Body of pancreas (tissue), 4 donors: Measurements from ENCODE around the gene SRR. TPM values are rescaled to one million over a fixed set of nuclear protein-coding genes. Genes with fewer than 3 reads are reported as not detected.
A peak's percentile ranks its signal among the peaks of the same experiment; 100 is the strongest.
"Not testable (repeated sequence)": the region's sequence is repeated elsewhere in the genome, so short reads cannot be mapped to it uniquely, and the experiment has no call there.

Experiments
- ATAC-seq: fragments of 150-250 bp; one replicate; pipeline ENCODE4 v1.9.1; 2016
- DNase-seq, 4 donors: peaks; one replicate each; pipeline ENCODE4 v3.0.0-alpha.2; 2019
- H3K27ac ChIP-seq, 4 donors: fragments of 200-600 bp; sonication (generic); 1 replicate in 3 of 4; 2 replicates in 1 of 4; pipeline versions ENCODE4 v1.5.1 to v1.6.1; 2016 to 2019; ENCODE audit warnings: mild to moderate bottlenecking in 1 of 4, mixed read lengths in 1 of 4, moderate library complexity in 1 of 4
- H3K27me3 ChIP-seq, 2 donors: fragments of 200-600 bp; sonication (generic); one replicate each; pipeline ENCODE4 v1.6.0; 2016; ENCODE audit warnings: mild to moderate bottlenecking in 1 of 2
- H3K36me3 ChIP-seq, 2 donors: fragments of 200-600 bp; sonication (generic); replicated peaks in 1 of 2; 2 replicates each; pipeline ENCODE4 v1.5.1; 2016; ENCODE audit warnings: low read depth in 2 of 2; ENCODE audit not compliant: insufficient read depth in 1 of 2
- H3K4me1 ChIP-seq: fragments of 200-600 bp; sonication (generic); one replicate; pipeline ENCODE4 v1.6.0; 2016
- H3K4me3 ChIP-seq, 2 donors: fragments of 200-600 bp; sonication (generic); 1 replicate in 1 of 2; 2 replicates in 1 of 2; pipeline ENCODE4 v1.5.1; 2016 to 2019
- H3K9me3 ChIP-seq, 3 donors: fragments of 200-600 bp; sonication (generic); 1 replicate in 2 of 3; 2 replicates in 1 of 3; pipeline ENCODE4 v1.5.1; 2016
- POLR2A ChIP-seq, 3 donors: fragments of 450-650 bp; IDR thresholded peaks; one replicate each; pipeline ENCODE4 v1.6.1; 2016; ENCODE audit warnings: antibody characterized with exemption in 3 of 3, mild to moderate bottlenecking in 2 of 3
- WGBS, 2 donors: methylation state at CpG; one replicate each; pipeline ENCODE4 v1.1.5; 2017; 5-methylcytosine and 5-hydroxymethylcytosine counted together
- intact Hi-C: fragments of 100-400 bp; cut with DNase I; formaldehyde crosslinking; loops from one replicate; pipeline ENCODE4 v1.15.1; 2023
- total RNA-seq, 2 donors: library from RNA; depleted of rRNA; stranded (reverse); fragments of >200 nt; gene quantifications; one replicate each; pipeline ENCODE4 v1.1.0, GENCODE V29; 2016
- TF ChIP-seq, protein P1 (sequence below), 7 experiments: fragments of 450-650 bp in 4 of 7; fragments of 200-600 bp in 3 of 7; sonication (generic) in 3 of 7; IDR thresholded peaks; one replicate each; pipeline ENCODE4 v1.5.1; 2016 to 2019; ENCODE audit warnings: antibody characterized with exemption in 7 of 7

The SRR gene
- total RNA-seq, 2 donors from 2014 or later, result 4.6 to 9.3 TPM

DNA sequence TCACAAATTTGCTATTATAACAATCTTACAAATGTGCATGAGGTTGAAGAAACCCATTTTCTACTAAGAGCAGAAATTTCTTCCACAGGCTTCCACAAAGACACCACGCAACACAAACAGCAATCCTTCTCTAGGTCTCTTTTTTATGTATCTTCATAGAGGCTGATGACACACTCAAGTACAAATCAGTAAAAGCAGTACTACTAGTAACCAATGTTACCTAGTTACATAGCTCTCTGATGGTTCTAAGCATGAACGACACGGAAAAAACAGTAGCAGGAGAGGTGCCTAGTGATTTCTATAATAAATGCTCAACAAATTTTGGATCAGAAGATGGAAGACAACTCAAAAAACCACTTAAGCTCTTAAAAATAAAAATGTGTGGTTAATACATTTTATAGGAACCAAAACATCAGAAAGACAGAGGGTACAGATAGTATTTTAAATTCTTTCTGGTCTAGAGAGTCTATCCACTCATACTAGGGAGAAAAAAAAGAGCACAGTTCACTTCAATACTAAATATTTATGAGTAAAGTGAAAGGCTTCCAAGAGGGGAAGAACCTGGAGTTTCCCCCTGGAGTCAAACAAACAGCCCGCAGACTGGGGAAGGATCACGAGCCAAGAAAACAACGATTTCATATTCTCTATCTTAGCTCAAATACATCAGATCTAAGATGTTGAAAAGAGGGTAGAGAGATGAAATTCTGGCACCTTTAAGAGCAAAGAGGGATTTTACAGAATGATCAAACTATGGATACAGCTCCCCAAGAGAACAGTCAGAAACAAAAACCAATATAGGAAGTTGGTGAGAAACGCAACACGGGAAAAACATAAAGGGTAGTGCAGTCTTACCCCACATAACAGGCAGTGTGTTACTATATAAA lies 40.3 kb upstream of the SRR start:
- H3K27ac ChIP-seq, result no peak overlapping the region
- intact Hi-C loops, result no loop called here
- ATAC-seq, result no peak
- 73 to 76% methylated on average over 8 of the region's 8 CpGs for WGBS, 2 donors
- TF ChIP-seq, protein P1, sequence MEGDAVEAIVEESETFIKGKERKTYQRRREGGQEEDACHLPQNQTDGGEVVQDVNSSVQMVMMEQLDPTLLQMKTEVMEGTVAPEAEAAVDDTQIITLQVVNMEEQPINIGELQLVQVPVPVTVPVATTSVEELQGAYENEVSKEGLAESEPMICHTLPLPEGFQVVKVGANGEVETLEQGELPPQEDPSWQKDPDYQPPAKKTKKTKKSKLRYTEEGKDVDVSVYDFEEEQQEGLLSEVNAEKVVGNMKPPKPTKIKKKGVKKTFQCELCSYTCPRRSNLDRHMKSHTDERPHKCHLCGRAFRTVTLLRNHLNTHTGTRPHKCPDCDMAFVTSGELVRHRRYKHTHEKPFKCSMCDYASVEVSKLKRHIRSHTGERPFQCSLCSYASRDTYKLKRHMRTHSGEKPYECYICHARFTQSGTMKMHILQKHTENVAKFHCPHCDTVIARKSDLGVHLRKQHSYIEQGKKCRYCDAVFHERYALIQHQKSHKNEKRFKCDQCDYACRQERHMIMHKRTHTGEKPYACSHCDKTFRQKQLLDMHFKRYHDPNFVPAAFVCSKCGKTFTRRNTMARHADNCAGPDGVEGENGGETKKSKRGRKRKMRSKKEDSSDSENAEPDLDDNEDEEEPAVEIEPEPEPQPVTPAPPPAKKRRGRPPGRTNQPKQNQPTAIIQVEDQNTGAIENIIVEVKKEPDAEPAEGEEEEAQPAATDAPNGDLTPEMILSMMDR (IDR thresholded peaks at IDR 0.05), result no peak
- TF ChIP-seq POLR2A (IDR thresholded peaks at IDR 0.05), result no peak
- H3K27me3 ChIP-seq, result no peaks in the 10 kb centered on the region
- H3K9me3 ChIP-seq, result no peaks in the 10 kb centered on the region
- H3K4me1 ChIP-seq, result no peaks in the 10 kb centered on the region
- no peaks in the 10 kb centered on the region for H3K36me3 ChIP-seq
- H3K4me3 ChIP-seq, result no peak overlapping the region
- DNase-seq, result no peak

DNA sequence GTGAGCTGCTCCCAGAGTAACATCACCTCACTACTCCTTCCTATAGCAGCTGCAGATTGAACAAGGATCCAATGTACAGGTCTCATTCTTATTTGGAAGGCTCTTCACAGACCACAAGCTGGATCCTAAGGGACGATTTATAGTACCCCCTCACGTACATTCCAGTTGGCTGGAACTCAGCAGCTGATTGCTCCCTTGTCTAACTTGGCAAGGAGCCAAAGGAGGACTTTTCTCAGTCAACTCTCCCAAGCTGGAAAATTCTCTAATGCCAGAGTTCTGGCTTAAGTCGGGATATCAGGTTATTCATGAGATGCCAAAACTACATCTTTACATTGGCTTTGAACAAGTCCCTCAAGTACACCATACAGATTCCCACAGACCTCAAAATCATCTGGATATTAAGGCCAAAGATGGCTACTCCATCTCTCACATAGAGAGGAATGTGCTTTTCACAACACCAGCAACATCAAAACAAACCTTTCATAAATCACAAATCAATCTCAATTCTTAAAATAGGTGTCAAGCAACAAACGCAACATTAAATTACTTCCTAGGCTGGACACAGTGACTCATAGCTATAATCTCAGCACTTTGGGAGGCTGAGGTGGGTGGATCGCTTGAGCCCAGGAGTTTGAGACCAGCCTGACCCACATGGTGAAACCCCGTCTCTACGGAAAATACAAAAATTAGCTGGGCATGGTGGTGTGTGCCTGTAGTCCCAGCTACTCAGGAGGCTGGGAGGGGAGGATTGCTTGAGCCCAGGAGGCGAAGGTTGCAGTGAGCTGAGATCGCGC lies 39.5 kb upstream of the SRR start:
- Histone ChIP-seq H3K36me3 (no peaks in the 10 kb centered on the region), H3K27me3 (no peaks in the 10 kb centered on the region), H3K4me3 (no peak overlapping the region), H3K27ac (no peak overlapping the region), H3K4me1 (no peaks in the 10 kb centered on the region), H3K9me3 (no peaks in the 10 kb centered on the region)
- ATAC-seq (no peak), DNase-seq (no peak)
- intact Hi-C loops, result no loop called here
- 77 to 82% methylated on average over 10 of the region's 10 CpGs for WGBS, 2 donors
- no peak for TF ChIP-seq POLR2A (IDR thresholded peaks at IDR 0.05)
- TF ChIP-seq, protein P1 (IDR thresholded peaks at IDR 0.05), result no peak

DNA sequence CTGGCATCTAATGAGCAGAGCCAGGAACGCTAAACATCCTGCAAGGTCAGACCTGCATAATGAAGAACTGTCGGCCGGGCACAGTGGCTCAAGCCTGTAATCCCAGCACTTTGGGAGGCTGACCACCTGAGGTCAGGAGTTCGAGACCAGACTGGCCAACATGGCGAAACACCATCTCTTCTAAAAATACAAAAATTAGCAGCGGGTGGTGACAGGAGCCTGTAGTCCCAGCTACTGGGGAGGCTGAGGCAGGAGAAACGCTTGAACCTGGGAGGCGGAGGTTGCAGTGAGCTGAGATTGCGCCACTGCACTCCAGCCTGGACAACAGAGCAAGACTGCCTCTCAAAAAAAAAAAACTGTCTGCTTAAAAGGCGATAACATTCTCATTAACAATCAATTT lies 38.6 kb upstream of the SRR start:
- H3K27me3 ChIP-seq, H3K9me3 ChIP-seq, H3K36me3 ChIP-seq, ATAC-seq, H3K4me1 ChIP-seq, DNase-seq, intact Hi-C loops, H3K4me3 ChIP-seq, H3K27ac ChIP-seq: not testable (repeated sequence)
- WGBS, 2 donors, result 93% methylated on average over 8 to 10 of the region's 10 CpGs

DNA sequence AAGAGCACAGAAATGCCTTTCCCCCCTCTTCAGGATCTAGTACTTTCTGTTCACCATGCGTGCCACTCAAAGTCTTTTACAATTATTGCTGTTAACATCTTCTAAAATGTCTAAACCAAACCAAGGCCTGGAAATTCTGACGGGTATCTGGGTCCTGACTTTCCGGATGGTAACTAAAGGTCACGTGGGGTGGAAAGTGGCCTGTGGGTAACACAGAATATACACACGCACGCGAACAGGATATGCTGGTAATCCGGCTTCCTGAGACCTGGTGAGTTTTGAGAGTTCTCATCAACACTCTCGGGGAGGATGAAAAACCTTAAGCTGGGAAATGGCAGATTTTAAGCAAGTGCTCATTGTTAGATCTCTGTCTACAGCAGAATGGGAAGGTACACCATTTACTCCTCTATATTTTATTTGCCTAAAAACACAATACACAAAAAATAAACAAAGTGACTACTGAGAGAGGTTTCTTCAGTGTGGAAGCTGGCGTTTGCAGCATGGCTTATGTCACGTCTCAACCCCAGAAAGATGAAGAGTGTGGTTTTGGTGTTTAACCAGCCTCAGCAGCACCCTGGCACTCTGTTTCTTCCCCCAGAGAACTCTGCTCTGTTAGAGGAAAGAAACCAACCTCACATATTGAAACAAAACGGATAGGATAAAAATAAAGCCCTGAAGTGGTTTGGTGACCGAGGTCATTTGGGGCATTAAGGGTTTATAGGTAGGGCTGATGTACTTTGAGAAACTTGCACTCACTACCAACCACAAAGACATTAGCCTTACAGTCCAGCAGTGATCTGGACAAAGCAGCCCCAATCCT lies 37.5 kb upstream of the SRR start:
- intact Hi-C loops, result no loop called here
- Histone ChIP-seq H3K4me3 (no peak overlapping the region), H3K9me3 (no peaks in the 10 kb centered on the region), H3K27ac (no peak overlapping the region), H3K36me3 (peaks cover 0 to 2% of the 10 kb centered on the region in 2 donors), H3K27me3 (no peaks in the 10 kb centered on the region), H3K4me1 (no peaks in the 10 kb centered on the region)
- peak in 3 of 4 donors; percentile 16 to 49 (median 18) for DNase-seq
- ATAC-seq, result no peak
- 71 to 90% methylated on average over 13 of the region's 13 CpGs for WGBS, 2 donors
- TF ChIP-seq, protein P1 (IDR thresholded peaks at IDR 0.05), result no peak
- no peak for TF ChIP-seq POLR2A (IDR thresholded peaks at IDR 0.05)

DNA sequence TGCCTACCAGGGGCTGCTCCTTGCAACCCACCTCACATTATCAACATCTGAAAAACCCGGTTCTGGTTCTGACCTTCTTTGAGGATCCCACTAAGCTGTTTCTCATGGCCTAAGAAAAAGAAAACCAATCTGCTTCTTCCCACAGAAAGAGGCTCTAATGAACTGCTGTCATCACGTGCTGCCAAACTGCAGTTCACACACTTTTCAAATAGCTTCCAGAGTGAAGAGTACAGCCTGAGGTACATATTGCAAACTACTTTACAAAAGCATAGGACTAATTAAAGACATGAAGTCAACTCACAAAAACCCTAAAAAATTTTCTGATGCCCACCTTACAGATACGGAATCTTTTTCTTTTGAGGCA lies 36.9 kb upstream of the SRR start:
- DNase-seq (no peak), ATAC-seq (no peak)
- intact Hi-C loops, result no loop called here
- Histone ChIP-seq H3K4me1 (no peaks in the 10 kb centered on the region), H3K27ac (no peak overlapping the region), H3K36me3 (peaks cover 0 to 2% of the 10 kb centered on the region in 2 donors), H3K4me3 (no peak overlapping the region), H3K9me3 (no peaks in the 10 kb centered on the region), H3K27me3 (no peaks in the 10 kb centered on the region)
- WGBS, 2 donors, result 56 to 90% methylated on average over 3 of the region's 3 CpGs
- TF ChIP-seq POLR2A (IDR thresholded peaks at IDR 0.05), result no peak
- TF ChIP-seq, protein P1 (IDR thresholded peaks at IDR 0.05), result no peak
